ENCODE results near the gene CPA4.

Gene CPA4

GRCh38 chr7:130274983-130275591, 17.9 kb upstream of the CPA4 start:
- no peak for DNase-seq (ENCODE audit: low read depth, low spot score)

DNA sequence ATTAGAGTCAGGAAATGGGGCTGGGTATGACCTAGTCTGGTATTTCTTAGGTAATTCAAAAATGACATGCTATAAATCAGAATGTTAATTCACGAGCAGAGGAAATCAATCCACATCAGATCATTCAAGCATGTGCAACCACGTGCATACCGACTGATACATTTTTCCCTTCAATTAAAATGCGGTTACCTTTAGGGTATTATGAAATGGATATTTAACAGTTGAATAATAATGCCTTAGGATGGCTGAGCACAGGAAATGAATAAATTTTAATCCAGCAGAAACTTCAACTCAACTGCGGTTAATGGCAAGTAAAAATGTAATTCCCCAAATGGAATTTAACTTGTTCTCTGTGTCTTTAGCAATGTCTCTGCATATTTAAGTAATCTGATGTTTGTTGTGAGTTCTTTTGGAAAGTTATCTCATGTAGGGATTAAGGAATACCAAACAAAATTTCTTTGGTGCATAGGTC, 17.1 kb upstream of the CPA4 start:
- no peak for DNase-seq (ENCODE audit: low read depth, low spot score)

DNA sequence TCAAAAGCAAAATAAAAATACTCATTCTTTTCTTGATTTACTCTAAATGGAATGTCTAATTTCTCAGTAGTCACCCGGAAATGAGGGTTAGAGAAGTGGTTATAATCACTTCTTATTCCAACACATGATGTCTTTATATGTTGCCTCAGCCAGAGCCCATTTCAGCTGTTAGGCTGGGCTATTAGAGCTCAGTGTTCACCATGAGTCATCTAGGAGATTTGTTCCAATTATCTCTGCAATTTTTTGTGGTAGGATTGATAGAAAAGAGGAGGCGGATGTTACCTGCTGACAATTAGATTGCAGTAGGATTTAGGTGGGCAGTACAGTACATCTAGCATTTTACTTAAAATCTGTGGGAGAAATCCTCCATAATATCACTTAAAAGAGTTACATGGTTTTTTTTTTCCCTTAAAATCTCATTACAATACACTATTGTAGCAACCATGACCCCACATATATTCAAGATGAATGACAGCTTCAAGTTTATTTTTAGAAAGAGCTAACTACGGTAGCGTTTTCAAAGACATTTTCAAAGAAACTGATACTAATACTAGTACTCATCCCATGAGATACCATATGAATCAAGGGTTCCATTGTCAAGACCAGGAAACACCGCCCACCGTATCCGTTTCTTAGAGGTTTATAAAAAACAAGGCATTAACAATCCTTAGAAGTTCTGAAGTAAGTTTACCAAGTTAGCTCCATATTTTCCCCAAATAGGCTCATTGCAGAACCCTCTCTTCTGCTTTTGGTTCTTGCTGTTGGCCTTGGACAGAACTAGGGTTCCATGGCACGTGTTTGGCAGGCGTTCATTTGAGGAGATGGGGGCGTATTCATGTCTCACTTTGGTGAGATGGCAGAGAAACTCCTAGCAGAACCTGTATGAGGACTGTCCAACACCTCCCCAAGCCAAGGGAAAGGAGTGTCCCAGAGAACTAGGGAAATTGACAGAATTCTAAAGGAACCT, 15.9 kb upstream of the CPA4 start:
- peak; percentile 3 for DNase-seq (ENCODE audit: low read depth, low spot score)

DNA sequence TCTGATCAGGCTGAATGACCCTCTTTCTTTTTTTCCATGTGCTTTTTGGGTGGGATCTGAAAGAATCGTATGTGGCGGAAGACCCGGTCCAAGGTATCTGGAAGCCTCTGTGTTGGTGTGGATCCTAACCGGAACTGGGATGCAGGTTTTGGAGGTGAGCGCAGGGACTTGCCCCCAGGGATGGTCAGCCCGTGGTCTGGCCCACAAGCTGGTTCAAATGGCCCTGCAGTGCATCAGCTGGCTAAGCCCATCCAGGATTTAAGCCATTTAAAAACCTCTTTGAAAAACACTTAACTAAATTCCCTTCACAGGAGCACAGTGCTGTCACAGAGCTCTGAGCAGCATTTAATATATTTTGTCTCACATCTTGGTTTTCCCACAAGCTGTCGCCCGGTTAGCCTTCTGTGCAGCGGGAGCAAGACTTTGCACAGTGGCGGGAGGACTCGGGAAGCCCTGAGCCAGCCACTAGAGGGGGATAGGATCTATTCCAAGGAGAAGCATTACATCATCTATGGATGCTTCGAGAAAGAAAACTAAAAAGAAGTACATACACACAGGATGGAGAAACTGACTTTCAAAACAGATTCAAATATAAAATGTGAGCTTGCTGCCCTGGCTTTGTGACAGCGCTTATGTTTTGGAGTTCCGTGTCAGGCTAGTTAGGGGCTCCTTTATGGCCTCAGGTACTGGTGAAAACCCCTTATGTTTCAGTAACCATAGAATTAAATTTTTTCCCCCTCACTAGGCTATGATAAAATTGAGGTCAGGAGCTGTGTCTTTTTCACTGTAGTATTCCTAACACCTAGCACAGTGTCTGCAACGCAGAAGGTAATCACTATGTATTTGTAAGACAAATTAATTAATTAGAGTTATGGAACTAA, 15.0 kb upstream of the CPA4 start:
- DNase-seq (ENCODE audit: low read depth, low spot score): no peak

- no peak for DNase-seq (ENCODE audit: low read depth, low spot score)
These were observed 14.1 kb upstream of the CPA4 start for GRCh38 chr7:130278860-130279259.

DNA sequence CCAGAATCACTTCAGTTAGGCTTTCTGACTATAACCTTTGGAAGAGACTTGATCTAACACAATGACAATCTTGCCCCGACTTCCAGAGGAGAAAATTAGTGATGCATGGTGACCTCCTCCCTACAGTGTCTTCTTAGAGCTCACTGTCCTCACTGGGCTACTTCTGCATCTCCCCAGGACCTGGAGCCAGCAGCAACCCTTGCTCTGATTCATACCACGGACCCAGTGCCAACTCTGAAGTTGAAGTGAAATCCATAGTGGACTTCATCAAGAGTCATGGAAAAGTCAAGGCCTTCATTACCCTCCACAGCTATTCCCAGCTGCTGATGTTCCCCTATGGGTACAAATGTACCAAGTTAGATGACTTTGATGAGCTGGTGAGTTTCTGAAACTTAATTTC, 13.7 kb upstream of the CPA4 start:
- DNase-seq (ENCODE audit: low read depth, low spot score): no peak

DNA sequence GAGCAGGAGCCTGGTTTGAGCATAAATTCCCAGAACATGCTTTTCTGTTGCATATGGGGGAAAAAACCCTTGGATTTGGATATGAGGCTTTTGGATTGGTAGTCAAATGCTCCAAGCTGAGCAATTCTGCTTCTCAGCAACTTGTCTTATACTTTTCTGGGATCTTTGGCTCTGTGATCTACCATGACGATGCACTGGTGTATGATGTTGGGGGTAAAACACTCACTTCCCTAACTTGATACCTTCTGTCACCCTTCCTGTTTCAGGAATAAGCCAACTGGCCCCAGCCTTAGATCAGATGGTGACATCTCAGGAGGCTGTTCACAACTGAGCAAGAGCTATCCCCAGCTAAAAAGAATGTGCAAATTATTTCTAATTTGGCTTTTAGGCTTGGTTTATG, 13.1 kb upstream of the CPA4 start:
- no peak for DNase-seq (ENCODE audit: low read depth, low spot score)

GRCh38 chr7:130281260-130281659, 11.7 kb upstream of the CPA4 start:
- no peak for DNase-seq (ENCODE audit: low read depth, low spot score)

DNA sequence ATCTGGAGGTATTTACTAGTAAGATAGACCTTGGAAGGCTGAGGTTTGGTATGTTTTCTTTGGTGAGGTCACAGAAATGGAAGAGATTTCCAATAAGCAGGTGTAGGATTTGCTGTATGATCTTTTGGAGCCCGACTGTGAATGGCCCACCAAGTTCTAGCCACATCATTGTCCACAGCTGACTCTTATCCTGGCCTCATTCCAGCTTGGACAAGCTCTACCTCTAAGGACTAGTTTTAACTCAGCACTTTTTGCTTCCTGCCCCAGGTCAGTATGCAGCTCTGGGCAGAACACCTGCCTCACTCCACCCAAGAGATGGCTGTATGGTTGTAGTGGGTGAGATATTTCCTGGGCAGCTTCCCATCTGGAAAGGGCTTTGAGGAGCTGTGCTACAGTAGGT, 6.1 kb upstream of the CPA4 start:
- DNase-seq (ENCODE audit: low read depth, low spot score): no peak

DNA sequence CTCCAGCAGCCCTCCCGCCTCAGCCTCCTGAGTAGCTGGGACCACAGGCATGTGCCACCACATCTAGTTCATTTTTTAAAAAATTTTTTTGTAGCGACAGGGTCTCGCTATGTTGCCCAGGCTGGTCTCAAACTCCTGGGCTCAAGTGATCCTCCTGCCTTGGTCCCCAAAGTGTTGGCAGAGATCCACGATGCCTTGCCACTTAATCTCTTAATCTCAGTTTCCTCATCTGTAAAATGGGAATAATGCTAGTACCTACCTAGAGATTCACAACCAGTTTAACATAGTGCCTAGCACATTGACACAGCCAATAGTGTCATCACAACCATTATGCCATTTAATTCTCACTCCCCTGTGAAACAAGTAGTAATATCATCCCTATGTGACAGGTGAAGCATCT, 4.8 kb upstream of the CPA4 start:
- no peak for DNase-seq (ENCODE audit: low read depth, low spot score)

DNA sequence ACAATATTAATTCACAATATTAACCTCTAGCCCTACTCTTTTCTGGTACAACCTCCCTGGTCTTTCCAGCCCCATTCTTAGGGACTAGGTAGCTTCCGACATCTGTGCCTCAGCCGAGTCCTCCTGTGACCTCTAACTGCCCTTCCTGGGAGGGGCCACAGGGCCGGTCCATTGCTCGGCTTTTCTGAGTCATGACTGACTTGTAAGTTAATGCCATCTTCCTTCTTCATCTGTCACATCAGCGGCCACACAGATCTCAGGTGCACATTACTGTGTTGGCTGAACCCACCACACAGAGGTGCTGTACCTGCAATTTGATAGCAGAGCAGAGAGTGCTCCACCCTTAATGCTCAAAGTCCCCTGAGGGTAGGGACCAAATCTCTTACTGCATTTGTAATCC, 4.1 kb upstream of the CPA4 start:
- DNase-seq (ENCODE audit: low read depth, low spot score): no peak

DNA sequence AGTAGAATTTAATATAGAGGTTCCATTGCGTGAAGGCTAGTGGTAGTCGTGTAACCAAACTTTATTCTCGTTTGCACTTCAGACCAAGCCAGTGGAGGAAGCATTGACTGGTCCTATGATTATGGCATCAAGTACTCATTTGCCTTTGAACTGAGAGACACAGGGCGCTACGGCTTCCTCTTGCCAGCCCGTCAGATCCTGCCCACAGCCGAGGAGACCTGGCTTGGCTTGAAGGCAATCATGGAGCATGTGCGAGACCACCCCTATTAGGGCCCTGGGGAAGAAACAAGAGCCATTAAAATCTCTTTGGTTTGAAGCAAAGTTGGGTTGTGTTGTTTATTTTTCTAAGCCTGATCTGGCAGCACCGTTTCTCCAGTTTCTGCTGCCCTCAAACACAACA, 3.5 kb upstream of the CPA4 start:
- DNase-seq (ENCODE audit: low read depth, low spot score): no peak

GRCh38 chr7:130290745-130291144, 2.2 kb upstream of the CPA4 start:
- DNase-seq (ENCODE audit: low read depth, low spot score): no peak

GRCh38 chr7:130293521-130293920, 560 bp downstream of the CPA4 start:
- no peak for DNase-seq (ENCODE audit: low read depth, low spot score)

DNA sequence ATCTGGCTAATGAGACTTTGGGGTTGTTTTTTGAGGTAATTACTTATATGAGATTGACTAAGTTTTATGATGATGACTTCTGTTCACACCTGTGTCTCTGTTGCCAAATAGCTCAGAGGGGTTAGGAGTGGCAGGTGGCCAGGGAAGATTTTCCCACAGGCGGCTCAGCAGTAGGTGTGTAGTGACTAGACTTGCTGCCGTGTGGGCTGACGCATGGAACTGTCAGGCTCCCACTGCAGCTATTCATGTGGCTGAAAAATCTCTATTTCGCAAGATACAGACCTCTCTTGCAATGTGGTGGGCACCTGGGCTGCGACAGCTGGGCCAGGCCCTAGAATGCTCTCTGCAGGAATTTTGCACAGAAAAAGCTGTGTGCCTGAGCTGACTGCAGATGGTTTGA, 1.4 kb downstream of the CPA4 start:
- no peak for DNase-seq (ENCODE audit: low read depth, low spot score)

GRCh38 chr7:130296221-130296951, 3.4 kb downstream of the CPA4 start:
- DNase-seq (ENCODE audit: low read depth, low spot score): no peak

- no peak for DNase-seq (ENCODE audit: low read depth, low spot score)
These were observed 4.9 kb downstream of the CPA4 start for GRCh38 chr7:130297628-130298543.

- no peak for DNase-seq (ENCODE audit: low read depth, low spot score)
These were observed 5.8 kb downstream of the CPA4 start for GRCh38 chr7:130298544-130299326.

DNA sequence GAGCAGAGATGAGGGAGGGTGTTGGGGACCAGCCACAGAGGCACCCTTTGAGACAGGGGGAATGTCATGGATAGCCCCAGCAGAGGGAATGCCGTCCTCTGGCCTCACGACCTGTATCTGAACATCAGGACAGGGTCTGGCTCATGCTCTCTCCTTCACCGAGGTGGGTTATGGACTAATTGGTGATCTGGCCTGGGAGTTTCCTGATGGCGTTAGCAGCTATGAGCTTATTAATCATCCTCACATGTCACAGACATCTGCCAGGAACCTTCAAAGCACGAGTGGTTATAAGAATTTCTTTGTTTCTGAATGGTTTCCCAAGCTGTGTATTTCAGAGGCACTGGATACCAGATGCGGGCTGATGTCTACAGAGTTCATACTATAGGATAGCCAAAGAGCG, 6.9 kb downstream of the CPA4 start:
- no peak for DNase-seq (ENCODE audit: low read depth, low spot score)
